ENCODE results near the gene MCU. TPM values are rescaled to one million over a fixed set of nuclear protein-coding genes. Genes with fewer than 3 reads are reported as not detected.

MCU gene
- total and polyA plus RNA-seq, 2 experiments from 2014 or later: 31.6 to 41.7 TPM

DNA sequence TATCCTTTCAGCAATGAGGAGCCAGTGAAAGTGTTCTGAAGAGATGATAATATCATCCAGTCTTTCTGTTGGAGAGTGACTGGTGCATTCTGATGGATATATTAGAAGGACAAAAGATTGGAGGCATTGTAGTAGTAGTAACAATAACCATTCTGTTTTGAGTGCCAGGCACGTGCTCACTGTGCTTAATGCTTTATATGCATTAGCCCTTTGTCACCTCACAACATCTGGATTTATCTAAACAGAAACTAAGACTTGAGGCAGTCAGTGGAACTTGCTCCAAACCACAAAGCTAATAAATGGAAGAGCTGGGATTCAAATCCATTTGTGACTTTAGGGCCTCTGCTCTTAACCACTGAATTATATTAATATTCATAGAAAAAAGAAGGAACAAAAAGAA, 117.1 kb downstream of the MCU start:
- Histone ChIP-seq H3K4me3 (no peak overlapping the region), H3K27ac (no peak overlapping the region), H4K20me1 (ENCODE audit: insufficient read depth, poor library complexity, severe bottlenecking) (no peaks in the 10 kb centered on the region), H3K27me3 (no peaks in the 10 kb centered on the region), H3K9me2 (replicated peaks; ENCODE audit: insufficient read depth) (no peaks in the 10 kb centered on the region), H3K79me2 (peaks cover 8% of the 10 kb centered on the region), H3K36me3 (replicated peaks; ENCODE audit: insufficient read depth, low read depth) (no peaks in the 10 kb centered on the region), H3K4me1 (ENCODE audit: insufficient read depth) (no peaks in the 10 kb centered on the region), H3K4me2 (no peak overlapping the region), H3K9me3 (ENCODE audit: low read depth) (no peaks in the 10 kb centered on the region), H2AFZ (no peak overlapping the region)
- WGBS (ENCODE audit: low lambda C conversion rate, missing lambda C conversion rate): 56% methylated on average over 1 of the region's 1 CpG
- TF ChIP-seq EZH2phosphoT487 (IDR thresholded peaks at IDR 0.05; ENCODE audit: low read depth, severe bottlenecking, unreplicated experiment): no peak
- no peak for TF ChIP-seq EZH2 (IDR thresholded peaks at IDR 0.05; ENCODE audit: borderline replicate concordance)
- TF ChIP-seq, protein P1, sequence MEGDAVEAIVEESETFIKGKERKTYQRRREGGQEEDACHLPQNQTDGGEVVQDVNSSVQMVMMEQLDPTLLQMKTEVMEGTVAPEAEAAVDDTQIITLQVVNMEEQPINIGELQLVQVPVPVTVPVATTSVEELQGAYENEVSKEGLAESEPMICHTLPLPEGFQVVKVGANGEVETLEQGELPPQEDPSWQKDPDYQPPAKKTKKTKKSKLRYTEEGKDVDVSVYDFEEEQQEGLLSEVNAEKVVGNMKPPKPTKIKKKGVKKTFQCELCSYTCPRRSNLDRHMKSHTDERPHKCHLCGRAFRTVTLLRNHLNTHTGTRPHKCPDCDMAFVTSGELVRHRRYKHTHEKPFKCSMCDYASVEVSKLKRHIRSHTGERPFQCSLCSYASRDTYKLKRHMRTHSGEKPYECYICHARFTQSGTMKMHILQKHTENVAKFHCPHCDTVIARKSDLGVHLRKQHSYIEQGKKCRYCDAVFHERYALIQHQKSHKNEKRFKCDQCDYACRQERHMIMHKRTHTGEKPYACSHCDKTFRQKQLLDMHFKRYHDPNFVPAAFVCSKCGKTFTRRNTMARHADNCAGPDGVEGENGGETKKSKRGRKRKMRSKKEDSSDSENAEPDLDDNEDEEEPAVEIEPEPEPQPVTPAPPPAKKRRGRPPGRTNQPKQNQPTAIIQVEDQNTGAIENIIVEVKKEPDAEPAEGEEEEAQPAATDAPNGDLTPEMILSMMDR (IDR thresholded peaks at IDR 0.05; ENCODE audit: poor library complexity): no peak
- no peak for DNase-seq (ENCODE audit: low spot score)

DNA sequence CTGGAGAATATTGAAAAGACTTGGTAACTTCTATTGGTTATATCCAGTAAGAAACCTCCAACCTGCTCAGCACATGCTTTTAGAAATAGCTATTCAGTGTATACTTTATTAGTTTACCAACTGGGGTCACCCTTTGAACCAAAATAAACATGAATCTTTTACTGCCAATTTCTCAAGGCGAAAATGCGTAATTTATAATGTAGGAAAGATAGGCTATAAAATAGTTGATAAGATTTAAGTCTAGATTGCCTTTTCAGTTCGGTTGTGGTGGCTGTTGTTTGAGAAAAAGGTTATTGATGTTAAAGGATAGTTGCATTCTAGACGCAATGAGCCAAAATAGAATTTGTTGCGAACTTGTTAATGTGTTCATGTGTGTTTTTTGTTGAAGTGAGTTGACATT, 119.0 kb downstream of the MCU start:
- Histone ChIP-seq H3K4me1 (ENCODE audit: insufficient read depth) (no peaks in the 10 kb centered on the region), H2AFZ (no peak overlapping the region), H3K36me3 (replicated peaks; ENCODE audit: insufficient read depth, low read depth) (no peaks in the 10 kb centered on the region), H3K4me3 (no peak overlapping the region), H3K27ac (no peak overlapping the region), H3K27me3 (no peaks in the 10 kb centered on the region), H3K79me2 (peaks cover 20% of the 10 kb centered on the region), H3K9me2 (replicated peaks; ENCODE audit: insufficient read depth) (no peaks in the 10 kb centered on the region), H3K4me2 (no peak overlapping the region), H4K20me1 (ENCODE audit: insufficient read depth, poor library complexity, severe bottlenecking) (no peaks in the 10 kb centered on the region), H3K9me3 (ENCODE audit: low read depth) (no peaks in the 10 kb centered on the region)
- TF ChIP-seq EZH2phosphoT487 (IDR thresholded peaks at IDR 0.05; ENCODE audit: low read depth, severe bottlenecking, unreplicated experiment): no peak
- TF ChIP-seq, protein P1 (IDR thresholded peaks at IDR 0.05; ENCODE audit: poor library complexity): no peak
- WGBS (ENCODE audit: low lambda C conversion rate, missing lambda C conversion rate): 46% methylated on average over 5 of the region's 5 CpGs
- no peak for DNase-seq (ENCODE audit: low spot score)

DNA sequence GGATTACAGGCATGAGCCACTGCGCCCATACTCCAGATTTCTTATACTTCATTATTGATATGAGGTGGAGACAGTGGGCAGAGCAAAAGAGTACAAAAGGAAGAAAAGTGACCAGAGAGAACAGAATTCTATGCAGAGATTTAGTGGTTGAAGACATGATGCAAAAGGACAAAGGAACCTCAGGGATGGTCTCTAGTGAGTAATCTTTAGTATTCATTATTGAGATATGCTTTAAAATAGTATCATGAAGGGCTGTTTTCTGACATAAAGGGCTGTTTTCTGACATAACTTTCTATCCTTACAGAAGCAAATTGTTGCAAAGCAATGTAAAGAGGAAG, 120.4 kb downstream of the MCU start:
- Histone ChIP-seq H2AFZ (no peak overlapping the region), H4K20me1 (ENCODE audit: insufficient read depth, poor library complexity, severe bottlenecking) (no peaks in the 10 kb centered on the region), H3K27ac (no peak overlapping the region), H3K79me2 (peaks cover 24% of the 10 kb centered on the region), H3K4me1 (ENCODE audit: insufficient read depth) (no peaks in the 10 kb centered on the region), H3K4me3 (no peak overlapping the region), H3K9me2 (replicated peaks; ENCODE audit: insufficient read depth) (no peaks in the 10 kb centered on the region), H3K36me3 (replicated peaks; ENCODE audit: insufficient read depth, low read depth) (no peaks in the 10 kb centered on the region), H3K4me2 (peak overlapping the region; percentile 30), H3K9me3 (ENCODE audit: low read depth) (no peaks in the 10 kb centered on the region), H3K27me3 (no peaks in the 10 kb centered on the region)
- WGBS (ENCODE audit: low lambda C conversion rate, missing lambda C conversion rate): 100% methylated on average over 1 of the region's 1 CpG
- DNase-seq (ENCODE audit: low spot score): no peak
- TF ChIP-seq, protein P1 (IDR thresholded peaks at IDR 0.05; ENCODE audit: poor library complexity): no peak
- TF ChIP-seq EZH2phosphoT487 (IDR thresholded peaks at IDR 0.05; ENCODE audit: low read depth, severe bottlenecking, unreplicated experiment) (no peak), EZH2 (IDR thresholded peaks at IDR 0.05; ENCODE audit: borderline replicate concordance) (no peak)
